Measurements from ENCODE around the gene GALNT9. TPM values are rescaled to one million over a fixed set of nuclear protein-coding genes. Genes with fewer than 3 reads are reported as not detected.
"Not testable (repeated sequence)": the region's sequence is repeated elsewhere in the genome, so short reads cannot be mapped to it uniquely, and the experiment has no call there.

GALNT9 gene
- total RNA-seq, 2 experiments from 2014 or later: 0.30 TPM; not detected in 1

DNA sequence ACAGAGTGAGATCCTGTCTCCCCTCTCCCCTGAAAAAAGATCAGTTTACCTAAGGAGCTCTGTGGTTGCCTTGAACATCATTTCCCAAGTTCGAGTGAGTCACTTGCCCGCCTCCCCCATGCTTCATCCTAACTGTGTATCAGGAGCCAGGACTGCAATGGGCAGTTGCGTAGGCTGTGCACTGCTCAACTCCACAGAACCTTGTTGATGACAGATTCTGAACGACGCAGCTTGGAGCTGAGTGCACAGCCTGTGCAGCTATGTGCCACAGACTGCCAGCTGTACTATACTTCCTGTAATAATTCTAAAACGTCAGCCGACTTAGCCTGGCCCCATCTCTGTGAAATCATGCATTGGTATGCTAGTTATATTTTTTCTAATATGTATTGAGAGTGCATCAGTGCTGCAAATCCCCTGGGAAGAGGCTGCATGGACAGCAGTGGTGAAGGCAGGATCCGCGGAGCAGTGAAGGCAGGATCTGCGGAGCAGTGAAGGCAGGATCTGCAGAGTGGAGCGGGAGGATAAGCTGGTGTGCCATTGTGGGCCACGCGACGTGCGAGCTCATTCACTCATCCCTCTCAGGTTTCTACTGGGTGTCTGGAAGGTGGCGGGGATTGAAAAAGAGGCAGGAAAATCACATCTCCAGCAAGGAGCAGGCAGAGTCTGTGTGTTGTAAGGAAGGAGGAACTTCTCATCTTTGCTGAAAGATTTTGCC is 80.8 kb downstream of the GALNT9 start:
- Mint-ChIP-seq H3K9me3 (ENCODE audit: low read depth) (no peaks in the 10 kb centered on the region), H3K27me3 (peaks cover 3% of the 10 kb centered on the region), H3K27ac (no peak overlapping the region), H3K4me1 (peaks cover 4% of the 10 kb centered on the region), H3K36me3 (ENCODE audit: low read depth) (no peaks in the 10 kb centered on the region), H3K4me3 (no peak overlapping the region)
- intact Hi-C loops (cut with DNase I, micrococcal nuclease): no loop called here
- ChIA-PET POLR2A (no interaction called here), CTCF (interaction anchor here (0.8 to 0.9 kb wide), 2 partner anchors 29 to 132 kb away, joined by 3 read pairs; no protein-coding TSS in a partner anchor)
- no peak for ATAC-seq
- DNase-seq: no peak

DNA sequence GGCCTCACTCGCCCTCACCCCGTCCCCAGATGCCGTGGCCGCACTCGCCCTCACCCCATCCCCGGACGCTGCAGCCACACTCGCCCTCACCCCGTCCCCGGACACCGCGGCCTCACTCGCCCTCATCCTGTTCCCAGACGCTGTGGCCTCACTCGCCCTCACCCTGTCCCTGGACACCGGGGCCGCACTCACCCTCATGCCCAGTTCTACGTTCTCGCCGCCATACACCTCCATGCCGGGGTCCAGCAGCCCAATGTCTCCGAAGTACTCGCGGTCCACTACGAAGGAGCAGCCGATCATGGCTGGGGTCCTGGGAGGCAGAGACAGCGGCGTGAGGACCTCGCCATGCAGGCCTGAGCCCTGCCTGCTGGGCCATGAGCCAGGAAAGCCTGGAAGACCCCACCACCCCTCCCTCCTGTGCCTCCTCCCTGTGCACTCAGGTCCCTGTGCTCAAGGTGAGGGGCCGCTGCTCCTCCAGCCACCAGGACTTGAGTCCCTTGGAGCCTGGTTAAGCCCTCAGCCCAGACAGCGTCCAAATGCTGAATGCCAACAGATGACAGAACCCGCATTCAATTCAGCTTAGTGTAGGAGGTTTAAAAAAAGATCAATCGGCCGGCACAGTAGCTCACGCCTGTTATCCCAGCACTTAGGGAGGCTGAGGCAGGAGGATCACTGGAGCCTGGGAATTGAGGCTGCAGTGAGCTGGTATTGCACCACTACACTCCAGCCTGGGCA is 81.5 kb downstream of the GALNT9 start:
- Mint-ChIP-seq H3K36me3 (ENCODE audit: low read depth) (no peaks in the 10 kb centered on the region), H3K9me3 (ENCODE audit: low read depth) (no peaks in the 10 kb centered on the region), H3K27ac (no peak overlapping the region), H3K27me3 (peaks cover 4% of the 10 kb centered on the region), H3K4me3 (no peak overlapping the region), H3K4me1 (peaks cover 7% of the 10 kb centered on the region)
- CTCF ChIA-PET: interaction anchor here (0.9 to 1.0 kb wide), 2 partner anchors 29 to 271 kb away, joined by 3 read pairs; no protein-coding TSS in a partner anchor
- DNase-seq (no peak), ATAC-seq (no peak)
- POLR2A ChIA-PET: no interaction called here
- intact Hi-C loops (cut with DNase I, micrococcal nuclease): no loop called here

DNA sequence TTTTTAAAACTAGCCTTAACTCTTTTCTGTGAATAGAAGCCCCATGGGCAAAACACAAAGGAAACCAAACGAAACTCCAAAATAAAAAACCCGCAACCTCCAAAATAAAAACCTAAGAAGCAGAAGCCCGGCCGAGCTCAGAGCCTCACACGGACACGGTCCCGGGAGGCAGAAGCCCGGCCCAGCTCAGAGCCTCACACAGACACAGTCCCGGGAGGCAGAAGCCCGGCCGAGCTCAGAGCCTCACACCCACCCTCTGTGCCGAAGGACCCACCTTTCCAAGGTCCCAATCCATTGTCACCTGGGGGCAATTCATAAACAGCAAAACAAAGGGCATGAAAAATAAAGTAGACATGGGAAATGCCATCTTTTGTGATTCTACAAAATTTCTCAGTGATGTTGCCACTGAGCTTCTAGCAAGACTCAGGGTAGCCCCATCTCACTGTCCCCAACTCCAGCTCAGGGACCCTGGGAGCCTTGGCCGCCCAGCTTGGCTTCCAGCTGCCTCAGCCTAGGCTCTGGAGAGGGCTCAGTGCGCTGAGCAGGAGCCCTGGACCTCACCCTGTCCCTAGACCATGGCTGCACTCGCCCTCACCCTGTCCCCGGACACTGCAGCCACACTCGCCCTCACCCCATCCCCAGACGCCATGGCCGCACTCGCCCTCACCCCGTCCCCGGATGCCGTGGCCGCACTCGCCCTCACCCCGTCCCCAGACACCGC is 82.2 kb downstream of the GALNT9 start:
- H3K36me3 Mint-ChIP-seq (ENCODE audit: low read depth): no peaks in the 10 kb centered on the region
- H3K4me3 Mint-ChIP-seq: no peak overlapping the region
- intact Hi-C loops (cut with DNase I, micrococcal nuclease): no loop called here
- ATAC-seq (no peak), DNase-seq (no peak)
- H3K27ac Mint-ChIP-seq: no peak overlapping the region
- peaks cover 7% of the 10 kb centered on the region for H3K4me1 Mint-ChIP-seq
- POLR2A ChIA-PET: no interaction called here
- peaks cover 4% of the 10 kb centered on the region for H3K27me3 Mint-ChIP-seq
- CTCF ChIA-PET: interaction anchor here (1.0 kb wide), 1 partner anchor 272 kb away, joined by 3 read pairs; no protein-coding TSS in a partner anchor
- H3K9me3 Mint-ChIP-seq (ENCODE audit: low read depth): no peaks in the 10 kb centered on the region

DNA sequence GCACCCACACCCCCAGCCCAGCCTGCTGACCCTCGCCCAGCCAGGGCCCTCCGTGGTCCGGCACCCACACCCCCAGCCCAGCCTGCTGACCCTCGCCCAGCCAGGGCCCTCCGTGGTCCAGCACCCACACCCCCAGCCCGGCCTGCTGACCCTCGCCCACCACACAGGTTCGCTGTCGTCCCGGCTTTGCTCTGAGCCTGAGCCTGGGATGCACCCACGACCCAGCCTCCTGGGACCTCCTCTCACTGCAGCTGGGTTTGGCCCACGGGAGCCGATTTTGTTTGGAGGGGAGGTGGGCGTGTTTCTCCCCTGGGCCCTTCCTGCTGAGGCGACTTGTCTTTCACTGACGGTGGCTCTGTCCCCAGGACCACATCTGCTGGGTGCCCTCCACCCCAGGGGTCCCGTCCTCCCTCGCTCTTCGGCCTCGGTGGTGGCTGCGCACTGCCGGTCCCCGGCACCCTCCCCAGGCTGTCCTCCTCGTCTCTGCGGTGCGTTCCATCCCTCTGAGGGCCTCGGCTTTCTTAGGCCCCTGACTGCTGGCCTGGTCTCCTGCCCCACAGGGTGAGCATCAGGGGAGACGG is 83.8 kb downstream of the GALNT9 start:
- no peak for DNase-seq
- H3K4me1 Mint-ChIP-seq: peaks cover 7% of the 10 kb centered on the region
- H3K27ac Mint-ChIP-seq: no peak overlapping the region
- no peak overlapping the region for H3K4me3 Mint-ChIP-seq
- no peaks in the 10 kb centered on the region for H3K9me3 Mint-ChIP-seq (ENCODE audit: low read depth)
- intact Hi-C loops (cut with DNase I, micrococcal nuclease): no loop called here
- no peak for ATAC-seq
- ChIA-PET CTCF (no interaction called here), POLR2A (no interaction called here)
- no peaks in the 10 kb centered on the region for H3K36me3 Mint-ChIP-seq (ENCODE audit: low read depth)
- peaks cover 4% of the 10 kb centered on the region for H3K27me3 Mint-ChIP-seq

DNA sequence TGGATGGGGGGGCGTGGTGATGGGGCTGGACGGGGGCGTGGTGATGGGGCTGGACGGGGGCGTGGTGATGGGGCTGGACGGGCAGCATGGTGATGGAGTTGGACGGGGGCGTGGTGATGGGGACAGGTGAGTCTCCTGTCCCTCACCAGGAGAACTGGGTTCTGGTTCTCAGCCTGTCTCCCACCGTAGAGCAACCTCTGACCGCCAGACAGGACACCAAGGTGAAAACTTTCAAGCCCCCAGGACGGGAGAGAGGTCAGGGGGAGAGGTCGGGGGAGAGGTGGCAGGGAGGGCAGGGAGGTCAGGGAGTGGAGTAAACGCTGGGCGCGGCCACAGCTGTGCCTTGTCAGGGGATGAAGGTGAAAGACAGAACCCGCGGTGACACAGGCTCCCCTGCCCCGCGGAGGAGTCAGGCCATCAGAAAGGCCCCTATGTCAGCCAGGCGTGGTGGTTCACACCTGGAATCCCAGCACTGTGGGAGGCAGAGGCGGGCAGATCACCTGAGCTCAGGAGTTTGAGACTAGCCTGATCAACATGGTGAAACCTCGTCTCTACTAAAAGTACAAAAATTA is 84.6 kb downstream of the GALNT9 start:
- H3K4me1 Mint-ChIP-seq: peaks cover 7% of the 10 kb centered on the region
- CTCF ChIA-PET: no interaction called here
- intact Hi-C loops (cut with DNase I, micrococcal nuclease): no loop called here
- H3K9me3 Mint-ChIP-seq (ENCODE audit: low read depth): no peaks in the 10 kb centered on the region
- peaks cover 4% of the 10 kb centered on the region for H3K27me3 Mint-ChIP-seq
- POLR2A ChIA-PET: no interaction called here
- H3K36me3 Mint-ChIP-seq (ENCODE audit: low read depth): no peaks in the 10 kb centered on the region
- H3K27ac Mint-ChIP-seq: no peak overlapping the region
- ATAC-seq: no peak
- DNase-seq: no peak
- no peak overlapping the region for H3K4me3 Mint-ChIP-seq

DNA sequence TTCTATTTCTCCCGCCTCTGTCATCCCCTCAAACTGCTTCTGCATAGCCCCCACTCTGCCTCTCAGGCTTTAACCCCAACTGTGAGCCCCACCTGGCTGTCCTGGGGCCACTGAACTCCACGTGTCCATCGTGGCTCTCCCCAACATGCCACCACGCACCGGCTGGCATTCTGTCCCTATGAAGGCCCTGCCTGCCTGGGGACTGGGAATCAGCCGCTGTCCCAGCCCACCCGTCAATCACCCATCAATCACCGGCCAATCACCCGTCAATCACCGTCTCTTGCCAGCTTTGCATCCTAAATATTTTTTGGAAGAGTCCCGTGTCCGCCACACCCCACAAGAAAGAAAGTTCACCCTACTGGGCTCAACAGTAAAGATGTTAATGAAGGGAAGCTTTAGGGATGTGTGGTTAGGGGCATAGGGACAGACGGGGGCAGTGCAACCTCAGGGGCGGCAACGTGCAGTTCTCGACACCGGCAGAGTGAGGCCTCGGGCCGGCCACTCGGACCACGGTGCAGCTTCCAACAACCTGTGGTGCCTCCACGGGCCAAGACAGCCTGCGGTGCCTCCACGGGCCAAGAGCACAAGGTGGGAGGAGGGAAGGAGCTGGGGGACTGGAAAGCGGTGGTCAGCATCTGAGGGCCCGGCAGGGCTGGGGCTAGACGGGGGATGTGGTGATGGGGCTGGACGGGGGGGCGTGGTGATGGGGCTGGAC is 85.6 kb downstream of the GALNT9 start:
- Mint-ChIP-seq H3K4me3 (no peak overlapping the region), H3K27me3 (peaks cover 4% of the 10 kb centered on the region), H3K9me3 (ENCODE audit: low read depth) (no peaks in the 10 kb centered on the region), H3K4me1 (peaks cover 7% of the 10 kb centered on the region), H3K27ac (no peak overlapping the region), H3K36me3 (ENCODE audit: low read depth) (no peaks in the 10 kb centered on the region)
- ATAC-seq (peak; percentile 33), DNase-seq (no peak)
- CTCF ChIA-PET: no interaction called here
- intact Hi-C loops (cut with DNase I, micrococcal nuclease): no loop called here
- POLR2A ChIA-PET: no interaction called here

DNA sequence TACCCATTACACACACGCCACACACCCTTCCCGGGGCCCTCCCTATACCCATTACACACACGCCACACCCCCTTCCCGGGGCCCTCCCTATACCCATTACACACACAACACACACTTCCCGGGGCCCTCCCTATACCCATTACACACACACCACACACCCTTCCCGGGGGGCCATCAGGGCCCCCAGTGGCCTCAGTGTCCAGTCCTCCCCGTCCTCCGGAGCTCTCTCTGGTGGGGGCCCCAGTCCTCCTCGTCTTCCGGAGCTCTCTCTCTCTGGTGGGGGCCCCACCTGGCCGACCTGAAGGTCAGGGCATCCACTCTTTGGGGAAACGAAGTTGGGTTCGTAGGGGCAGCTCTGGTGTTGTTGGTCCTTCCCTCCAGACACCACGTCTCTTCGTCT is 86.2 kb downstream of the GALNT9 start:
- intact Hi-C loops (cut with DNase I, micrococcal nuclease); H3K9me3 Mint-ChIP-seq (ENCODE audit: low read depth); POLR2A ChIA-PET; H3K27me3 Mint-ChIP-seq; DNase-seq; CTCF ChIA-PET; H3K4me3 Mint-ChIP-seq; H3K36me3 Mint-ChIP-seq (ENCODE audit: low read depth); H3K27ac Mint-ChIP-seq; H3K4me1 Mint-ChIP-seq: not testable (repeated sequence)
- peak; percentile 21 for ATAC-seq

DNA sequence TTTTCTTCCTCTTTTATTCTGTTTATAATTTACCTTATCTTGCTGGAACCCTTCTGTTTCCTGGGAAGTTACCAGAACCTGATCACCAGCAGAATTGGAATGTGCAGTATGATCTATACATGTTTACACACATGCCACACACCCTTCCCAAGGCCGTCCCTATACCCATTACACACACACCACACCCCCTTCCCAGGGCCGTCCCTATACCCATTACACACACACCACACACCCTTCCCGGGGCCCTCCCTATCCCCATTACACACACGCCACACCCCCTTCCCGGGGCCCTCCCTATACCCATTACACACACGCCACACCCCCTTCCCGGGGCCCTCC is 88.8 kb downstream of the GALNT9 start:
- DNase-seq; H3K27me3 Mint-ChIP-seq; CTCF ChIA-PET; POLR2A ChIA-PET; H3K9me3 Mint-ChIP-seq (ENCODE audit: low read depth); H3K36me3 Mint-ChIP-seq (ENCODE audit: low read depth); H3K4me1 Mint-ChIP-seq; H3K4me3 Mint-ChIP-seq; ATAC-seq; H3K27ac Mint-ChIP-seq; intact Hi-C loops (cut with DNase I, micrococcal nuclease): not testable (repeated sequence)

DNA sequence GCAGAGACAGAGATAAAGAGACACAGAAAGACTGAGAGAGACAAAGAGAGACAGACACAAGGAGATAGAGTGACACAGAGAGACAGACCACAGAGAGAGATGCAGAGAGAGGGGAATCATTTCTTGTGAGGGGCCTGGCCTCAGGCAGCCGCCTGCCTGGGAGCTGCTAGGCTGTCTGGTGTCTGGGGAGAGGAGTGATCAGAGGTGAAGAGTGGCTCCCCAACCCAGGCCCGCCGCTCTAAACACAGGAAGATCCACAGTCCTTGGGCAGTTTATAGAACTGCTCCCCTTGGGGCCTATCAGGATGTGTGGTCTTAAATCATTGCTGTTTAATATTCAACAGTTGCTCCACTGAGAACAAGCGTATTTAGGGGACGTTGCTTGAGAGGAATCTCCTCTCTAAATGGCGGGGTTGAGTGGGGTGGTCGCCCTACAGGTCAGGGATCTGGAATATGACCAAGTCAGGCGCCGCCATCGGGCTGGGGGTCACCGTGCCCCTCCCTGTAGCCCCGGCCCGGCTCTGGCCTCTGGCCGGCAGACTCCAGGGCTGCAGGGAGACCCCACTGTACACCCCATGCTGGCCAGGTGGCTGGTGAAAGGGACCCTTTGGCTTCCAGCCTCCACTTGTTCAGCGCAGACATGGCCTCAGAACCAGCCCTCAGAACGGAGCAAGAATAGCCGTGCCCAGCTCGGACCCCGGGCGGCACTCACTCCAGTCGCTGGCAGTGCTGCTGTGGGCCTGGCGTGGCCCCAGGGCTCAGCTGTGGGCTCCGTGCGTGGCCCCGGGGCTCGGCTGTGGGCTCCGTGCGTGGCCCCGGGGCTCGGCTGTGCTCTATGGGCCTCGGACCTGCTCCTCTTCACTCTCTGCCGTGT is 89.4 kb downstream of the GALNT9 start:
- no peak overlapping the region for H3K27ac Mint-ChIP-seq
- ATAC-seq: no peak

DNA sequence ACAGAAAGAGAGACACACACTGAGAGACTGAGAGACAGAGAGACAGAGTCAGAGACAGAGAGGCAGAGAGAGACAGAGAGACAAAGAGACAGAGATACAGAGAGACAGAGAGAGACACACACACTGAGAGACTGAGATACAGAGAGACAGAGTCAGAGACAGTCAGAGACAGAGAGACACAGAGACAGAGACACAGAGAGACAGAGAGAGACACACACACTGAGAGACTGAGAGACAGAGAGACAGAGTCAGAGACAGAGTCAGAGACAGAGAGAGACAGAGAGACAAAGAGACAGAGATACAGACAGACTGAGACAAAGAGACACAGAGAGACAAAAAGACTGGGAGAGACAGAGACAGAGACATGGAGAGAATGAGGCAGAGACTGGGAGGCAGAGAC is 90.0 kb downstream of the GALNT9 start:
- H3K27ac Mint-ChIP-seq: no peak overlapping the region
- no peaks in the 10 kb centered on the region for H3K9me3 Mint-ChIP-seq (ENCODE audit: low read depth)
- ATAC-seq: no peak
- DNase-seq: no peak
- peaks cover 7% of the 10 kb centered on the region for H3K4me1 Mint-ChIP-seq
- peaks cover 4% of the 10 kb centered on the region for H3K27me3 Mint-ChIP-seq
- POLR2A ChIA-PET: no interaction called here
- no peak overlapping the region for H3K4me3 Mint-ChIP-seq
- no peaks in the 10 kb centered on the region for H3K36me3 Mint-ChIP-seq (ENCODE audit: low read depth)
- CTCF ChIA-PET: no interaction called here
- intact Hi-C loops (cut with DNase I, micrococcal nuclease): no loop called here

More for the DNA sequence above, 89.4 kb downstream of the GALNT9 start:
- intact Hi-C loops (cut with DNase I, micrococcal nuclease): no loop called here
- ChIA-PET POLR2A (no interaction called here), CTCF (no interaction called here)
- Mint-ChIP-seq H3K27me3 (peaks cover 4% of the 10 kb centered on the region), H3K36me3 (ENCODE audit: low read depth) (no peaks in the 10 kb centered on the region), H3K4me3 (no peak overlapping the region), H3K4me1 (peaks cover 7% of the 10 kb centered on the region), H3K9me3 (ENCODE audit: low read depth) (no peaks in the 10 kb centered on the region)
- DNase-seq: no peak
